T follicular helper cell (primary cell): ENCODE results near the gene ANKEF1.

ENCODE experiments used
- DNase-seq: peaks from one replicate; pipeline ENCODE4 v3.0.0-alpha.2; 2020; ENCODE audit warnings: low read depth

ANKEF1 gene

DNA sequence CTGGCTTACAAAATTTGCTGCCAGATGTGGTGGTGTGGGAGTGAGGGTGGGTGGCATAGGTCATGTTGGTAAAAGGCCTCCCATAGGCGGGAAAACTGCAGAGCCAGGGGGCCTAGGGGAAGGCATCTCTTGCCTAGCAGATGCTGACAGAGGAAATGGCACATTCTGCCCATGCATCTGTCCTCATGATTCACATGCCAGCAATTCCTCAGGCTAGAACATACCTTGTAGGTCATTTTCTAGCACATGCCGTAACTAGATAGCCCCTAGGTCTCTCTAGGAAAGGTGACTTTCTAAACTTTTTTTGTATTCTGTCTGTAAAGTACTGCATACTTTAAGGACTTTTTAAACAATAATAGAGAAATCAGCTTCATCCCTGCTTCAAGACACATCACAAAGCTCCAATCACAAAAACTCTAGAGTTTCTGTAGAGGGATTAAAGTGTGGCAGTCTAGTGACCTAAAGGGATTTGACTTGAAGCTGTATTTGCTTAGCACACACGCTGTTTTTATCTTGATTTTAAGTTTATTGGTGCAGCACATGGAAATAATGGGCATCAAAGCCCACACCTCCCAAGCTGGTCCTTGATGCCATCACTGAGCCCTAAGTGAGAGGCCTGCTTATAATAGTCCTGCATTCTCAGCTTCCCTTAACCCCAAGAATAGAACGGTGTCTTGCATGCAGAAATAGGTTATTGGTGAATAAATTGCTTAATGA is 55.2 kb downstream of the ANKEF1 start:
- no peak for DNase-seq

DNA sequence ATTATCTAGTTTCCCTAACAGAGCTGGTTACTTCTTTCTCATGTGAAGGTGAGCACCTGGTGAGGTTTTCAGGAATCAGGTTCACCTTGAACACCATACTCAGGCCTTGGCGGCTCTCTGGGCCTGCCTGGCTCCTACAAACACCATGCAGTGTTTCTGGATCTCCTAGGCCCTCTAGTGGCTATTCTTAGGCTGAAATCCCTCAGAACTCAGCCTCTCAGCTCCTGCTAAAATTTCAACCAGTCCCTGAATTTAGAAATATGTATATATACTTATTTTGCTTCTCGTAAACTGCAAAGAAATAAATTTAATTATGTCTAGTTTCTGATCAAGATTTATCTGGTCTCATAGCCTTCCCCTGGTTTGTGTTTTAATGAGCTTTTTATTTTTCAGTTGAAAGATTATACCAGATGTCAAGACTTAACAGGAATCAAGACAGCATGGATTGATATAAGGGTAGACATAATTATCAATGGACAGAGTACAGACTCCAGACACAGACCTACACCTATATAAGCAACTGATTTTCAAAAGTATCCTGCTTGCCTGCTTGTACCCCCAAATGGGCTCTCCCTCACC is 55.9 kb downstream of the ANKEF1 start:
- DNase-seq: peak; percentile 1

DNA sequence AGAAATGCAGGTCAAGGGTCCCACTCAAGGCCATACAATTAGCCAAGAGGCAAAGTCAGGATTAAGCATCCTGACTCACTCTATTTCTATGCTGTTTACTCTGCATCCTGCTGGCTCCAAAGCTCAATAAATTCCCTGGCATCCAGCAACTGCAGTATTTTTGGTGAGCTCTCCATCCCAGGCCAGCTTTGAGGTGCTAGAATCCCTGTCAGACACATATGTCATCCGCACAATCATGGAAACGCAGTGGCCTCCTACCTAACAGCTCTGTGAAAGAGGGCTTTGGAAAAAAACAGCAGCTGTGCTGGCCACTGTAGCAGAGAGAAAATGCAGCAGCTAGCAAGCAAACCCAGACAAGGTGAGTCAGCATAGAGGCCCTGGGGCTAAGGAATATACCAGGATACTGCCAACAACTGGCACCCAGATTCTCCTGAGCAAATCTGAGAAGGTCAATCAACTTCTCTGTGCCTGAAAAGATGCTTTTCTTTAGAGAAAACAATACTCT is 58.4 kb downstream of the ANKEF1 start:
- DNase-seq: no peak

DNA sequence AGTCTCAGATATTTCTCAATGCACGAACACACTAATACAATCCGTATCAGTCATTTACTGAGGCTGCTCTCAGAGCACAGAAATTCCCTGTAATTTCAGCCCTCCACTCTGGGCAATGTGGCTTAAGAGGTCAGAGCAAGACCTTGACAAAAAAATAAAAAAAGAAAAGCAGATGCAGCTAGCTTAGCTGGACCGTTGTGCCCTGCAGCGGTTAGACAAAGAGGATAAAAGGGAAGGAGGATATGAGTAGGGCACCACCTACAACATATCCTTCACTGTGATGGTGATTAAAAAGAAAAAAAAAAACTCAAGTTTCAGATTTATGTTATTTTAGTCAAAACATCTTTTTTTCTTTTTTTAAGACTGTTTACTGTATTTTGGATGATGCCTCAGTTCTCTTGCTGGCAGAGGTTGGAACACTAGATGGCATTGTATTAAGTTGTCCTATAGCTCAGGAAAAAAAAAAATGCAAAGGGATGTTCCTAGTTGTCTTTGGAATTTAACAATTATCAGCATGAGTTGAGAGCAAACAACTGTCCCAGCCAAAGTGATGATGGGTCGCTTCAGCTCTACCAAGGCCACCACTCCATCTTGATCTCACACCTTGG is 59.9 kb downstream of the ANKEF1 start:
- DNase-seq: no peak

DNA sequence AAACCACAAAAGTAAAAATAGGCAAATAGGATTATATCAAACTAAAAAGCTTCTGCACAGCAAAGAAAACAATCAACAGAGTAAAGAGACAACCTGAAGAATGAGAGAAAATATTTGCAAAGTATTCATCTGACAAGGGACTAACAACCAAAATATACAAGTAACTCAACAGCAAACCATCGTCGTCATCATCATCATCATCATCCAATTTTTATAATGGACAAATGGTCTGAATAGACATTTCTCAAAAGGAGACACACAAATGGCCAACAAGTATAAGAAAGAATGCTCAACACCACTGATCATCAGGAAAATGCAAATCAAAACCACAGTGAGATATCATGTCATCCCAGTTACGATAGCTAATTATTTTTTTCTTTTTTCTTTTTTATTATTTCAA is 62.0 kb downstream of the ANKEF1 start:
- no peak for DNase-seq

DNA sequence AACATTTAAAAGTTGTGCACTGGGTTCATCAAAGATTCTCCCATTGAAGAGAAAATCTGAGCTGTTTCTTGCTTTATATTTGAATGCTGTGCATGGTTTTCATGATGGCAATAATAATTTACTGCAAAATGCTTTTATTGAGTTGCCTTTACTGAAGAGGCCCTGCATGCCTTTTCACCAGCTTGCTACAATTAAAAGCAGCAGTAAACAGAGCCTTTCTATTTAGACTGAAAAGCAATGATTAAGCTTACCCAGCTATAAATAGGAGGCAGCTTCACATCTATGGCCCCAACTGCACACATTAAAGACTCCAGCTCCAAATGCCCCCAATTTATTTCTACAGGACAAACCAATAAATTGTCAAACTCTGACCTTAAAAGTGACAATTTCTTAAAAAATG is 70.3 kb downstream of the ANKEF1 start:
- no peak for DNase-seq
